ENCODE measurements around the gene PLA2G2C.

- no peak for TF ChIP-seq EP300 (IDR thresholded peaks at IDR 0.05)
- TF ChIP-seq CTCF (IDR thresholded peaks at IDR 0.05): no peak
- TF ChIP-seq POLR2A (IDR thresholded peaks at IDR 0.05): no peak
- TF ChIP-seq POLR2AphosphoS5 (IDR thresholded peaks at IDR 0.05): no peak
Observed at GRCh38 chr1:20195462-20195780, 9.1 kb upstream of the PLA2G2C start.
